Stomach (tissue), 4 donors: ENCODE data around the gene PRDX6.

ENCODE experiments used
- CTCF ChIP-seq, 7 experiments: fragments of 450-650 bp in 4 of 7; fragments of 200-600 bp in 3 of 7; sonication (generic) in 3 of 7; IDR thresholded peaks; one replicate each; pipeline ENCODE4 v1.5.1; 2016 to 2019; ENCODE audit warnings: antibody characterized with exemption in 7 of 7, control low read depth in 2 of 7, mild to moderate bottlenecking in 1 of 7
- EP300 ChIP-seq: sonication (generic); formaldehyde crosslinking; IDR thresholded peaks from one replicate; pipeline ENCODE4 v1.6.1; 2017; ENCODE audit warnings: antibody characterized with exemption

DNA sequence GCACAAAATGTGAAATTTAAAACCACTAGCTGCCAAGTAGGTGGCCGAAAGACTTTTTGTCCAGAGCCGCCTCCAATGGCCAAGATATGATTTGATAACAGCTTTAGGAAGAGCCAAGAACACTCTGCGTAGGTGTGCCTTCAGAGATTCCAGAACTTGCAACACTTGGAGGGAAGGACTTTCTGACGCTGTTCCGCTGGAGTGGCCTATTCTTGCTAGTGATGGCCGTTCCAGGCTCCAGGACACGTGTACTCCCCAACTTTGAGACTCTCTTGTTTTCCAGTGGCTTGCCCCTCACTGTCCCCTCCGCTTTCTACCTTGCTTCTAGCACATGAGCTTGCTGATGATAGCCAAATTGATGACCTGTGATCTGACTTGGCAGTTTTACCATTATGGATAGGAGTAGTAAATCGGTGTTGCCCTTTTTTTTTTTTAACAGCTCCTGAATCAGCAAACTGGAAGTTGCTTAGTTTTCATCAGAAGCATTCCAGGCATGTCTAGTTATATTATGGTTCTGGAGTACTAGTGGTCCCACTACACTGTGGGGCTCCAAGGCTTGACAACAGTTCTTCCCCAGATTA lies 1.0 kb downstream of the PRDX6 start:
- TF ChIP-seq CTCF (IDR thresholded peaks at IDR 0.05): no peak
- no peak for TF ChIP-seq EP300
